Mesenchymal stem cell (in vitro differentiated cells and primary cell): ENCODE data around the gene ZNF804B.

Experiments
- DNase-seq: peaks from one replicate; pipeline ENCODE4 v3.0.0-alpha.2; 2013
- H2AFZ ChIP-seq: one replicate; pipeline ENCODE4 v1.6.1; 2013; ENCODE audit warnings: low read depth, mild to moderate bottlenecking, control low read depth, inconsistent platforms, low read length, moderate library complexity
- H2AK5ac ChIP-seq: 2 replicates; pipeline ENCODE4 v1.6.1; 2013; ENCODE audit warnings: low read length, moderate library complexity, mild to moderate bottlenecking, inconsistent platforms; ENCODE audit not compliant: severe bottlenecking
- H2BK120ac ChIP-seq: one replicate; pipeline ENCODE4 v1.6.1; 2013; ENCODE audit warnings: low read depth, mild to moderate bottlenecking, inconsistent platforms, low read length, moderate library complexity
- H2BK12ac ChIP-seq, 2 experiments: one replicate each; pipeline ENCODE4 v1.6.1; 2013; ENCODE audit warnings: inconsistent platforms in 2 of 2, low read length in 2 of 2, mild to moderate bottlenecking in 2 of 2, moderate library complexity in 2 of 2, control low read depth in 1 of 2
- H2BK15ac ChIP-seq: one replicate; pipeline ENCODE4 v1.6.1; 2013; ENCODE audit warnings: mild to moderate bottlenecking, low read depth, inconsistent platforms; ENCODE audit not compliant: poor library complexity, severe bottlenecking
- H2BK5ac ChIP-seq: 2 replicates; pipeline ENCODE4 v1.6.1; 2013; ENCODE audit warnings: low read depth, mild to moderate bottlenecking, low read length, control low read depth, inconsistent platforms; ENCODE audit not compliant: poor library complexity, severe bottlenecking
- H3K14ac ChIP-seq, 2 experiments: one replicate each; pipeline ENCODE4 v1.6.1; 2013; ENCODE audit warnings: inconsistent platforms in 2 of 2, low read length in 2 of 2, control low read depth in 1 of 2, mild to moderate bottlenecking in 1 of 2, moderate library complexity in 1 of 2
- H3K18ac ChIP-seq, 2 experiments: one replicate each; pipeline ENCODE4 v1.6.1; 2013; ENCODE audit warnings: inconsistent platforms in 2 of 2, low read length in 2 of 2, control low read depth in 1 of 2, low read depth in 1 of 2, mild to moderate bottlenecking in 1 of 2
- H3K23ac ChIP-seq, 2 experiments: one replicate each; pipeline ENCODE4 v1.6.1; 2013; ENCODE audit warnings: inconsistent platforms in 2 of 2, low read length in 2 of 2, mild to moderate bottlenecking in 2 of 2, moderate library complexity in 2 of 2, control low read depth in 1 of 2
- H3K27ac ChIP-seq: 2 replicates; pipeline ENCODE4 v1.5.1; 2013; ENCODE audit warnings: mild to moderate bottlenecking, moderate library complexity, low read length, control low read depth, inconsistent platforms; ENCODE audit not compliant: poor library complexity, severe bottlenecking
- H3K27me3 ChIP-seq, 2 experiments: 2 replicates each; pipeline versions ENCODE4 v1.6.1 to v1.7.0; 2013; ENCODE audit warnings: low read length in 2 of 2, mild to moderate bottlenecking in 2 of 2, moderate library complexity in 2 of 2, control low read depth in 1 of 2, inconsistent platforms in 1 of 2; ENCODE audit not compliant: control insufficient read depth in 1 of 2, insufficient read depth in 1 of 2
- H3K36me3 ChIP-seq, 2 experiments: 2 replicates each; pipeline versions ENCODE4 v1.6.1 to v1.7.0; 2013; ENCODE audit warnings: low read length in 2 of 2, control low read depth in 1 of 2, inconsistent platforms in 1 of 2, low read depth in 1 of 2, mild to moderate bottlenecking in 1 of 2; ENCODE audit not compliant: insufficient read depth in 2 of 2, control insufficient read depth in 1 of 2
- H3K4ac ChIP-seq, 2 experiments: one replicate each; pipeline ENCODE4 v1.6.1; 2013; ENCODE audit warnings: inconsistent platforms in 2 of 2, low read length in 2 of 2, mild to moderate bottlenecking in 2 of 2, moderate library complexity in 2 of 2, control low read depth in 1 of 2, low read depth in 1 of 2
- H3K4me1 ChIP-seq: 2 replicates; pipeline ENCODE4 v1.6.1; 2013; ENCODE audit warnings: low read depth, low read length, control low read depth; ENCODE audit not compliant: control insufficient read depth, insufficient read depth
- H3K4me2 ChIP-seq: 2 replicates; pipeline ENCODE4 v1.6.1; 2013; ENCODE audit warnings: low read length, mild to moderate bottlenecking, inconsistent platforms; ENCODE audit not compliant: poor library complexity, severe bottlenecking
- H3K4me3 ChIP-seq, 2 experiments: 2 replicates each; pipeline versions ENCODE4 v1.5.1 to v1.7.0; 2013; ENCODE audit warnings: low read length in 2 of 2, mild to moderate bottlenecking in 2 of 2, control low read depth in 1 of 2, low read depth in 1 of 2; ENCODE audit not compliant: insufficient read depth in 1 of 2
- H3K79me1 ChIP-seq: replicated peaks from 2 replicates; pipeline ENCODE4 v1.6.1; 2013; ENCODE audit warnings: mild to moderate bottlenecking, control low read depth, low read length, inconsistent platforms; ENCODE audit not compliant: poor library complexity, severe bottlenecking
- H3K9ac ChIP-seq: 2 replicates; pipeline ENCODE4 v1.7.0; 2013; ENCODE audit warnings: mild to moderate bottlenecking, low read length, moderate library complexity
- H3K9me3 ChIP-seq: 2 replicates; pipeline ENCODE4 v1.7.0; 2013; ENCODE audit warnings: mild to moderate bottlenecking, low read length; ENCODE audit not compliant: control insufficient read depth
- H4K8ac ChIP-seq: one replicate; pipeline ENCODE4 v1.6.1; 2013; ENCODE audit warnings: inconsistent platforms, mild to moderate bottlenecking, low read length, moderate library complexity
- H4K91ac ChIP-seq: one replicate; pipeline ENCODE4 v1.6.1; 2013; ENCODE audit warnings: mild to moderate bottlenecking, low read length, inconsistent platforms
- WGBS: methylation state at CpG from one replicate; pipeline ENCODE4 v1.1.7; 2013; ENCODE audit warnings: mixed read lengths; 5-methylcytosine and 5-hydroxymethylcytosine counted together

ZNF804B gene

GRCh38 chr7:89029864-89030263 is 270.4 kb downstream of the ZNF804B start:
- Histone ChIP-seq H3K79me1 (no peaks in the 10 kb centered on the region), H4K91ac (no peak overlapping the region), H2BK120ac (no peak overlapping the region), H3K4me1 (no peaks in the 10 kb centered on the region), H2AFZ (no peak overlapping the region), H3K23ac (no peak overlapping the region), H3K27ac (no peak overlapping the region), H3K9ac (no peak overlapping the region), H3K27me3 (no peaks in the 10 kb centered on the region), H3K36me3 (no peaks in the 10 kb centered on the region), H2BK15ac (no peak overlapping the region), H3K14ac (no peak overlapping the region), H3K9me3 (no peaks in the 10 kb centered on the region), H2AK5ac (no peak overlapping the region), H2BK5ac (no peak overlapping the region), H4K8ac (no peak overlapping the region), H3K18ac (no peak overlapping the region), H3K4me3 (no peak overlapping the region), H3K4me2 (no peak overlapping the region), H3K4ac (no peak overlapping the region), H2BK12ac (no peak overlapping the region)
- DNase-seq: no peak
- WGBS: 37% methylated on average over 1 of the region's 2 CpGs

- DNase-seq: no peak
- Histone ChIP-seq H3K4me1 (no peaks in the 10 kb centered on the region), H2BK15ac (no peak overlapping the region), H2AK5ac (no peak overlapping the region), H4K91ac (no peak overlapping the region), H2AFZ (no peak overlapping the region), H3K14ac (no peak overlapping the region), H3K9ac (no peak overlapping the region), H4K8ac (no peak overlapping the region), H2BK5ac (no peak overlapping the region), H2BK120ac (no peak overlapping the region), H3K27ac (no peak overlapping the region), H3K23ac (no peak overlapping the region), H3K18ac (no peak overlapping the region), H3K36me3 (no peaks in the 10 kb centered on the region), H3K4ac (no peak overlapping the region), H3K9me3 (peaks cover 7% of the 10 kb centered on the region), H3K4me2 (no peak overlapping the region), H3K79me1 (no peaks in the 10 kb centered on the region), H3K4me3 (no peak overlapping the region), H2BK12ac (no peak overlapping the region), H3K27me3 (no peaks in the 10 kb centered on the region)
- WGBS: 13% methylated on average over 1 of the region's 1 CpG
Observed at GRCh38 chr7:89041240-89041639, 281.7 kb downstream of the ZNF804B start.

- no peaks in the 10 kb centered on the region for H3K79me1 ChIP-seq
- H3K23ac ChIP-seq: no peak overlapping the region
- H3K4me2 ChIP-seq: no peak overlapping the region
- DNase-seq: no peak
- H3K27me3 ChIP-seq: no peaks in the 10 kb centered on the region
- H3K27ac ChIP-seq: no peak overlapping the region
- no peak overlapping the region for H4K91ac ChIP-seq
- H3K18ac ChIP-seq: no peak overlapping the region
- no peaks in the 10 kb centered on the region for H3K4me1 ChIP-seq
- no peak overlapping the region for H2AK5ac ChIP-seq
- no peak overlapping the region for H3K4me3 ChIP-seq
- no peak overlapping the region for H3K14ac ChIP-seq
- no peak overlapping the region for H2BK12ac ChIP-seq
- H2BK5ac ChIP-seq: no peak overlapping the region
- H3K9ac ChIP-seq: no peak overlapping the region
- no peak overlapping the region for H4K8ac ChIP-seq
- H3K4ac ChIP-seq: no peak overlapping the region
- no peak overlapping the region for H2BK120ac ChIP-seq
- no peaks in the 10 kb centered on the region for H3K36me3 ChIP-seq
- no peak overlapping the region for H2AFZ ChIP-seq
- 100% methylated on average over 1 of the region's 3 CpGs for WGBS
- peaks cover 7% of the 10 kb centered on the region for H3K9me3 ChIP-seq
- no peak overlapping the region for H2BK15ac ChIP-seq
Observed at GRCh38 chr7:89042940-89043339, 283.4 kb downstream of the ZNF804B start.

GRCh38 chr7:89049043-89049442 is 289.5 kb downstream of the ZNF804B start:
- no peak overlapping the region for H4K91ac ChIP-seq
- no peaks in the 10 kb centered on the region for H3K27me3 ChIP-seq
- no peak overlapping the region for H3K9ac ChIP-seq
- no peak overlapping the region for H2BK120ac ChIP-seq
- H3K23ac ChIP-seq: no peak overlapping the region
- no peak overlapping the region for H3K18ac ChIP-seq
- 74% methylated on average over 3 of the region's 3 CpGs for WGBS
- H2BK12ac ChIP-seq: no peak overlapping the region
- no peak overlapping the region for H3K27ac ChIP-seq
- H3K4me2 ChIP-seq: no peak overlapping the region
- no peaks in the 10 kb centered on the region for H3K36me3 ChIP-seq
- no peak overlapping the region for H3K4ac ChIP-seq
- H4K8ac ChIP-seq: no peak overlapping the region
- no peak overlapping the region for H3K14ac ChIP-seq
- no peak overlapping the region for H3K4me3 ChIP-seq
- H3K79me1 ChIP-seq: no peaks in the 10 kb centered on the region
- H2BK15ac ChIP-seq: no peak overlapping the region
- H2AK5ac ChIP-seq: no peak overlapping the region
- no peak overlapping the region for H2BK5ac ChIP-seq
- no peak for DNase-seq
- H3K9me3 ChIP-seq: peaks cover 4% of the 10 kb centered on the region
- no peaks in the 10 kb centered on the region for H3K4me1 ChIP-seq
- H2AFZ ChIP-seq: no peak overlapping the region
